ENCODE results near the gene LRR1.
"Not testable (repeated sequence)": the region's sequence is repeated elsewhere in the genome, so short reads cannot be mapped to it uniquely, and the experiment has no call there.

Gene LRR1

GRCh38 chr14:49607583-49607982 lies 8.8 kb downstream of the LRR1 start:
- ChIA-PET CTCF (interaction anchor here (1.0 to 1.2 kb wide), 2 partner anchors 11 to 13 kb away, joined by 3 read pairs; partner anchors contain the start of genes MGAT2 and RPL36AL), POLR2A (no interaction called here)
- no peaks in the 10 kb centered on the region for H3K27me3 ChIP-seq (replicated peaks in 2 of 5; ENCODE audit: control insufficient read depth in 4 of 5, insufficient read depth in 5 of 5, low read length in 4 of 5)
- no peaks in the 10 kb centered on the region for H3K4me1 ChIP-seq (ENCODE audit: control extremely low read depth in 1 of 4, control insufficient read depth in 4 of 4, insufficient read depth in 4 of 4, low read length in 3 of 4)
- no peak overlapping the region for H3K27ac ChIP-seq (ENCODE audit: insufficient read depth in 1 of 2, low read depth in 1 of 2, low read length in 2 of 2, poor library complexity in 1 of 2, severe bottlenecking in 2 of 2)
- peaks cover 4 to 50% (median 18%) of the 10 kb centered on the region in 4 experiments for H3K36me3 ChIP-seq (ENCODE audit: control insufficient read depth in 4 of 4, insufficient read depth in 4 of 4, low read length in 3 of 4)
- no peak overlapping the region for H3K4me3 ChIP-seq (ENCODE audit: control insufficient read depth in 1 of 7, extremely low read depth in 1 of 7, insufficient read depth in 4 of 7, low read depth in 2 of 7, low read length in 6 of 7)
- H3K9me3 ChIP-seq (ENCODE audit: control extremely low read depth in 1 of 5, control insufficient read depth in 4 of 5, insufficient read depth in 2 of 5, low read depth in 1 of 5, low read length in 4 of 5), result no peaks in the 10 kb centered on the region
- no peak for DNase-seq
- WGBS (ENCODE audit: insufficient coverage), result 97% methylated on average over 3 of the region's 6 CpGs

DNA sequence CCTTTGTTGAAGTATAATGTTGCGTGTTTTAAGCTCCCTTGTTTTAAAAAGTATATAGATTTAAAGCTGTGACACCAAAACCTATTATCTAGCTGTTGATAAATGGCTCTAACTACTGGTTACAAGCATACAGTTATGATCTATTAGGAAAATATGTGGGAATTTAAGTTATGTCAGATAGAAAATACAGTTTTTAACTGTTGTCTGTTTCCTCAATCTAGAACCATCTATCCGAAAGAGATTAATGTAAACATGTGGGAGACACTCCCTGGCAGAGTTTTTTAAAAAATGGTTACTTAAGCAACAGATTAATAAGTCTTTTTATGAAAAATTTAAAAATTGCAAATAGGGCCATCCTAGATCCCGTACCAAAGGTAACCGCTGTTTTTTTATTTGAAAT lies 13.5 kb downstream of the LRR1 start:
- Histone ChIP-seq H3K4me1 (ENCODE audit: control extremely low read depth in 1 of 4, control insufficient read depth in 4 of 4, insufficient read depth in 4 of 4, low read length in 3 of 4) (no peaks in the 10 kb centered on the region), H3K27ac (ENCODE audit: insufficient read depth in 1 of 2, low read depth in 1 of 2, low read length in 2 of 2, poor library complexity in 1 of 2, severe bottlenecking in 2 of 2) (no peak overlapping the region), H3K27me3 (replicated peaks in 2 of 5; ENCODE audit: control insufficient read depth in 4 of 5, insufficient read depth in 5 of 5, low read length in 4 of 5) (no peaks in the 10 kb centered on the region), H3K4me3 (ENCODE audit: control insufficient read depth in 1 of 7, extremely low read depth in 1 of 7, insufficient read depth in 4 of 7, low read depth in 2 of 7, low read length in 6 of 7) (no peak overlapping the region), H3K9me3 (ENCODE audit: control extremely low read depth in 1 of 5, control insufficient read depth in 4 of 5, insufficient read depth in 2 of 5, low read depth in 1 of 5, low read length in 4 of 5) (no peaks in the 10 kb centered on the region), H3K36me3 (ENCODE audit: control insufficient read depth in 4 of 4, insufficient read depth in 4 of 4, low read length in 3 of 4) (peaks cover 5 to 36% (median 14%) of the 10 kb centered on the region in 4 experiments)
- ChIA-PET CTCF (interaction anchor here (0.7 to 1.9 kb wide), 4 partner anchors 11 to 56 kb away, joined by 3 to 5 read pairs (median 3); partner anchors contain the start of gene RPS29), POLR2A (interaction anchor here (0.6 kb wide), 1 partner anchor 13 kb away, joined by 3 read pairs; no protein-coding TSS in a partner anchor)
- no peak for DNase-seq
- 100% methylated on average over 2 of the region's 4 CpGs for WGBS (ENCODE audit: insufficient coverage)

GRCh38 chr14:49612671-49613070 lies 13.9 kb downstream of the LRR1 start:
- Histone ChIP-seq H3K27ac (ENCODE audit: insufficient read depth in 1 of 2, low read depth in 1 of 2, low read length in 2 of 2, poor library complexity in 1 of 2, severe bottlenecking in 2 of 2) (no peak overlapping the region), H3K4me3 (ENCODE audit: control insufficient read depth in 1 of 7, extremely low read depth in 1 of 7, insufficient read depth in 4 of 7, low read depth in 2 of 7, low read length in 6 of 7) (no peak overlapping the region), H3K4me1 (ENCODE audit: control extremely low read depth in 1 of 4, control insufficient read depth in 4 of 4, insufficient read depth in 4 of 4, low read length in 3 of 4) (peaks cover 0 to under 1% (median 0%) of the 10 kb centered on the region in 4 experiments), H3K36me3 (ENCODE audit: control insufficient read depth in 4 of 4, insufficient read depth in 4 of 4, low read length in 3 of 4) (peaks cover 5 to 36% (median 12%) of the 10 kb centered on the region in 4 experiments), H3K9me3 (ENCODE audit: control extremely low read depth in 1 of 5, control insufficient read depth in 4 of 5, insufficient read depth in 2 of 5, low read depth in 1 of 5, low read length in 4 of 5) (no peaks in the 10 kb centered on the region), H3K27me3 (replicated peaks in 2 of 5; ENCODE audit: control insufficient read depth in 4 of 5, insufficient read depth in 5 of 5, low read length in 4 of 5) (no peaks in the 10 kb centered on the region)
- CTCF ChIA-PET, result interaction anchor here (0.7 to 1.9 kb wide), 2 partner anchors 19 to 26 kb away, joined by 3 to 5 read pairs; partner anchors contain the start of gene RPS29
- POLR2A ChIA-PET, result no interaction called here
- WGBS (ENCODE audit: insufficient coverage), result 99% methylated on average over 6 of the region's 8 CpGs
- no peak for DNase-seq

- Histone ChIP-seq H3K4me3 (ENCODE audit: control insufficient read depth in 1 of 7, extremely low read depth in 1 of 7, insufficient read depth in 4 of 7, low read depth in 2 of 7, low read length in 6 of 7) (no peak overlapping the region), H3K36me3 (ENCODE audit: control insufficient read depth in 4 of 4, insufficient read depth in 4 of 4, low read length in 3 of 4) (peaks cover 5 to 43% (median 15%) of the 10 kb centered on the region in 4 experiments), H3K4me1 (ENCODE audit: control extremely low read depth in 1 of 4, control insufficient read depth in 4 of 4, insufficient read depth in 4 of 4, low read length in 3 of 4) (peaks cover 0 to 15% (median 4%) of the 10 kb centered on the region in 4 experiments), H3K27me3 (replicated peaks in 2 of 5; ENCODE audit: control insufficient read depth in 4 of 5, insufficient read depth in 5 of 5, low read length in 4 of 5) (no peaks in the 10 kb centered on the region), H3K27ac (ENCODE audit: insufficient read depth in 1 of 2, low read depth in 1 of 2, low read length in 2 of 2, poor library complexity in 1 of 2, severe bottlenecking in 2 of 2) (no peak overlapping the region), H3K9me3 (ENCODE audit: control extremely low read depth in 1 of 5, control insufficient read depth in 4 of 5, insufficient read depth in 2 of 5, low read depth in 1 of 5, low read length in 4 of 5) (no peaks in the 10 kb centered on the region)
- POLR2A ChIA-PET, result no interaction called here
- WGBS (ENCODE audit: insufficient coverage), result no CpG with 5 or more reads among the region's 2 CpGs
- DNase-seq, result no peak
- CTCF ChIA-PET, result no interaction called here
Observed at GRCh38 chr14:49614196-49614595, 15.5 kb downstream of the LRR1 start.

GRCh38 chr14:49615776-49616175 lies 17.0 kb downstream of the LRR1 start:
- WGBS (ENCODE audit: insufficient coverage), result 86% methylated on average over 3 of the region's 6 CpGs
- Histone ChIP-seq H3K4me1 (ENCODE audit: control extremely low read depth in 1 of 4, control insufficient read depth in 4 of 4, insufficient read depth in 4 of 4, low read length in 3 of 4) (peaks cover 3 to 20% (median 11%) of the 10 kb centered on the region in 4 experiments), H3K4me3 (ENCODE audit: control insufficient read depth in 1 of 7, extremely low read depth in 1 of 7, insufficient read depth in 4 of 7, low read depth in 2 of 7, low read length in 6 of 7) (no peak overlapping the region), H3K27me3 (replicated peaks in 2 of 5; ENCODE audit: control insufficient read depth in 4 of 5, insufficient read depth in 5 of 5, low read length in 4 of 5) (no peaks in the 10 kb centered on the region), H3K9me3 (ENCODE audit: control extremely low read depth in 1 of 5, control insufficient read depth in 4 of 5, insufficient read depth in 2 of 5, low read depth in 1 of 5, low read length in 4 of 5) (no peaks in the 10 kb centered on the region), H3K27ac (ENCODE audit: insufficient read depth in 1 of 2, low read depth in 1 of 2, low read length in 2 of 2, poor library complexity in 1 of 2, severe bottlenecking in 2 of 2) (no peak overlapping the region), H3K36me3 (ENCODE audit: control insufficient read depth in 4 of 4, insufficient read depth in 4 of 4, low read length in 3 of 4) (peaks cover 5 to 36% (median 14%) of the 10 kb centered on the region in 4 experiments)
- ChIA-PET CTCF (interaction anchor here (1.5 kb wide), 1 partner anchor 13 kb away, joined by 3 read pairs; no protein-coding TSS in a partner anchor), POLR2A (no interaction called here)
- no peak for DNase-seq

GRCh38 chr14:49617852-49618519 lies 19.2 kb downstream of the LRR1 start:
- Histone ChIP-seq H3K4me3 (ENCODE audit: control insufficient read depth in 1 of 7, extremely low read depth in 1 of 7, insufficient read depth in 4 of 7, low read depth in 2 of 7, low read length in 6 of 7) (no peak overlapping the region), H3K9me3 (ENCODE audit: control extremely low read depth in 1 of 5, control insufficient read depth in 4 of 5, insufficient read depth in 2 of 5, low read depth in 1 of 5, low read length in 4 of 5) (no peaks in the 10 kb centered on the region), H3K27ac (ENCODE audit: insufficient read depth in 1 of 2, low read depth in 1 of 2, low read length in 2 of 2, poor library complexity in 1 of 2, severe bottlenecking in 2 of 2) (no peak overlapping the region), H3K27me3 (replicated peaks in 2 of 5; ENCODE audit: control insufficient read depth in 4 of 5, insufficient read depth in 5 of 5, low read length in 4 of 5) (no peaks in the 10 kb centered on the region), H3K36me3 (ENCODE audit: control insufficient read depth in 4 of 4, insufficient read depth in 4 of 4, low read length in 3 of 4) (peaks cover 5 to 42% (median 13%) of the 10 kb centered on the region in 4 experiments), H3K4me1 (ENCODE audit: control extremely low read depth in 1 of 4, control insufficient read depth in 4 of 4, insufficient read depth in 4 of 4, low read length in 3 of 4) (peaks cover 14 to 35% (median 29%) of the 10 kb centered on the region in 4 experiments)
- no peak for DNase-seq
- CTCF ChIA-PET, result interaction anchor here (0.9 to 1.3 kb wide), 2 partner anchors 11 to 30 kb away, joined by 3 read pairs; no protein-coding TSS in a partner anchor
- 92% methylated on average over 4 of the region's 6 CpGs for WGBS (ENCODE audit: insufficient coverage)
- POLR2A ChIA-PET, result no interaction called here

- 92% methylated on average over 17 of the region's 19 CpGs for WGBS (ENCODE audit: insufficient coverage)
- Histone ChIP-seq H3K27ac (ENCODE audit: insufficient read depth in 1 of 2, low read depth in 1 of 2, low read length in 2 of 2, poor library complexity in 1 of 2, severe bottlenecking in 2 of 2) (peak overlapping the region in 1 of 2 experiments; percentile 99), H3K4me3 (ENCODE audit: control insufficient read depth in 1 of 7, extremely low read depth in 1 of 7, insufficient read depth in 4 of 7, low read depth in 2 of 7, low read length in 6 of 7) (peak overlapping the region in 6 of 7 experiments; percentile 90 to 99 (median 97)), H3K36me3 (ENCODE audit: control insufficient read depth in 4 of 4, insufficient read depth in 4 of 4, low read length in 3 of 4) (peaks cover 5 to 40% (median 15%) of the 10 kb centered on the region in 4 experiments), H3K4me1 (ENCODE audit: control extremely low read depth in 1 of 4, control insufficient read depth in 4 of 4, insufficient read depth in 4 of 4, low read length in 3 of 4) (peaks cover 17 to 48% (median 35%) of the 10 kb centered on the region in 4 experiments)
- POLR2A ChIA-PET, result interaction anchor here (2.5 to 3.0 kb wide), 3 partner anchors 17 to 33 kb away, joined by 7 to 25 read pairs (median 16); partner anchors contain the start of genes LRR1 and RPS29
- not testable (repeated sequence) for H3K9me3 ChIP-seq (ENCODE audit: control extremely low read depth in 1 of 5, control insufficient read depth in 4 of 5, insufficient read depth in 2 of 5, low read depth in 1 of 5, low read length in 4 of 5); H3K27me3 ChIP-seq (replicated peaks in 2 of 5; ENCODE audit: control insufficient read depth in 4 of 5, insufficient read depth in 5 of 5, low read length in 4 of 5); DNase-seq
- CTCF ChIA-PET, result interaction anchor here (1.1 to 4.5 kb wide), 4 partner anchors 9 to 33 kb away, joined by 3 to 28 read pairs (median 12); partner anchors contain the start of genes DNAAF2 and RPS29
Observed at GRCh38 chr14:49619273-49619672, 20.5 kb downstream of the LRR1 start.
